KG1 (cell line): Measurements from ENCODE around the gene GJC1.
A peak's percentile ranks its signal among the peaks of the same experiment; 100 is the strongest.
"Not testable (repeated sequence)": the region's sequence is repeated elsewhere in the genome, so short reads cannot be mapped to it uniquely, and the experiment has no call there.

Source experiments
- DNase-seq: peaks from one replicate; lab custom pipeline; 2025; lab: John Stamatoyannopoulos, UW

GJC1 gene

GRCh38 chr17:44844390-44844830 lies 14.3 kb upstream of the GJC1 start:
- no peak for DNase-seq

GRCh38 chr17:44842748-44843147 lies 12.7 kb upstream of the GJC1 start:
- DNase-seq: no peak

DNA sequence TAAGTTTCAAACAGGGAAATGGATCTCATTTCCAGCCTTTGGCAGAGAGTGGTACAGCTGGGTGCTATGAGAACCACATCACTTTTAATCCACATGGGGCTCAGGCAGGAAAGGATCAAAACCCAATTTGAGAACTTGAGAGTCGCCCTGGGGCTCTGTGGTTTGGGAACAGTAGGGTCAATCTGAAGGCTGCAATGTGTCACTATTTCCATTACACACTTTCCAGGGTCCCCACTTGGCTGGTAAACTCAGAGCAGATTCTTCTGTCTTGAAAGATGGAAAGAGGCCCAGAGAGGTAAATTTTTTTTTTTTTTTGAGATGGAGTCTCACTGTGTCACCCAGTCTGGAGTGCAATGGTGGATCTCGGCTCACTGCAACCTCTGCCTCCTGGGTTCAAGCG lies 10.8 kb upstream of the GJC1 start:
- DNase-seq: no peak

DNA sequence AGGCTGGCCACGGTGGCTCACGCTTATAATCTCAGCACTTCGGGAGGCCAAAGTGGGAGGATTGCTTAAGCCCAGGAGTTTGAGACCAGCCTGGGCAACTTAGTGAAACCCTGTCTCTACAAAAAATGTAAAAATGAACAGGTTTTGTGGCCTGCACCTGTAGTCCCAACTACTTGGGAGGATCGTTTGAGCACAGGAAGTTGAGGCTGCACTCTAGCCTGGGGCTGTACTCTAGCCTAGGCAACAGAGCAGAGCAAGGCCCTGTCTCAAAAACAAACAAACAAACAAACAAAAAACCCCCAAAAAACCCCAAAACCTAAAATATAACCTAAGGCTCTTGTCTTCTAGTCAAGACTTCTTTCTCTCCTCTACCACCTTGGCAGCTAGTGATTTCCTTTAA lies 10.2 kb upstream of the GJC1 start:
- no peak for DNase-seq

DNA sequence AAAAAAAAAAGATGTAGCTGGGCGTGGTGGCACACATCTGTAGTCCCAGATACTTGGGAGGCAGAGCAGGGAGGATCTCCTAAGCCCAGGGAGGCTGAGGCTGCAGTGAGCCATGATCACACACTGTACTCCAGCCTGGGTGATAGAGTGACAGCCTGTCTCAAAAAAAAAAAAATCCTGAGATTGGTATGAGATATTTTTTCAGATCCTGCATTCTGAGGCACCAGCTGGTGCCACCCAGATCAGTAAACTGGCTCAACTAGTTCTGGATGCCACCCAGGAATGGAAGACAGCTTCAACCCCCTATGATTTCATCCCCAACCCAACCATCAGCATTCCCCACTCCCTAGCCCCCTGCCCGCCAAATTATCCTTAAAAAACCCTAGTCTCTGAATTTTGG lies 7.1 kb upstream of the GJC1 start:
- DNase-seq: no peak

- no peak for DNase-seq
These were observed 2.7 kb upstream of the GJC1 start for GRCh38 chr17:44832805-44833204.

DNA sequence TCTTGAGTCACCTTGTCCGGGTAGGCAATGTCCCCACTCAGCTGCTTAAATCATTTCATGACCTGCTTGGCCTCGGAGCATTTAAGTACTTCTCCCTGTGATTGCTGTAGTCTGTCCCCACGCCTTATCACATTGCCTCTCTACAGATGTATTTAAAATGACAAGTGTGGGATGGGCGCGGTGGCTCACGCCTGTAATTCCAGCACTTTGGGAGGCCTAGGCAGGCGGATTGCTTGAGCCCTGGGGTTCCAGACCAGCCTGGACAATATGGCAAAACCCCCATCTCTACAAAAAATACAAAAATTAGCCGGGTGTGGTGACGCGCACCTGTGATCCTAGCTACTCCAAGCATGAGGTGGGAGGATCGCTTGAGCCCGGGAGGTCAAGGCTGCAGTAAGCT lies 1.3 kb upstream of the GJC1 start:
- DNase-seq: no peak

DNA sequence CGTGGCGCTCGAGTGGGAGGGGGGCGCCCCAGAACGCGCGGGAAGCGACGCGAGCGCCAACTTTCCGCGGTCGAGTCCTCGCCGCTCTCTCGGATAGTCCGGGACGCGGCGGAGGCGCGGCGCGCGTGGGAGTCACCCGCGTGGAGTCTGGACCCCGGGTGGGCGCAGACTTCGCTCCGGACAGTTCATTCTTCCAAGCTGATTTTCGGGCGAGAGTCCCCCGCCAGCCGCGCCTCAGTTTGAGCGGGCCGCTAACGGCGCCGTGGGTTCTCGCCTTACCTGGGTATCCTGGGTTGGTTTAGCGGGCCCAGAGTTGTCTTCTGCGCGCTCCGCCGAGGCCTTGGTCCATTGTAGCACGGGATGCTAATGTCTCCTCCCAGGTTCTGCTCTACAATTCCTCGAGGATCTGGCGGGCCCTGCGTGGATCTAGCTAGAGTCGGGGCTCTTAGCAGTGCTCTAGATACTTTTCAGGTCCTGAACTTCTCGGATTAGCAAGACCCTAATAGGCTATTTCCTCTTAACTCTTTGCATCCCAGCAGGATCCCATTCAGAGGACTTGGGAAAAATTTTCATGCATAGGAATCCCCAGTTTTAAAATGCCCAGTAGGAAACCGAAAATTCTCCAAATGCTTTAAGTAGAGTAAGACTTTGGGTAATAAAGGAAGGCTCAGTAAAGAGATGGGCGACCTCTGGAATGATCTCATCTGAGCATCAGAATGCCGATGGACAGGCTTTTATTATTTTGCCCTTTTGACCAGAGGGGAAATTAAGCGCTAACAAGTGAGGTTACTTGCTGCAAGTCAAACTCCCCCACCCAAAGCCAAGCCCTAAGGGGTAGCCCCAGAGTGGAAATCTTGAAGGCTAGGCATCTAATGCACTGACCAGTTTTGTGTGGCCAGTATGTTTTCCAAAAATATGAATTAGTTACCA lies 537 bp upstream of the GJC1 start:
- DNase-seq: no peak

GRCh38 chr17:44828919-44829522 lies 1.1 kb downstream of the GJC1 start:
- DNase-seq: peak; percentile 41

GRCh38 chr17:44827863-44828262 lies 2.2 kb downstream of the GJC1 start:
- DNase-seq: no peak

DNA sequence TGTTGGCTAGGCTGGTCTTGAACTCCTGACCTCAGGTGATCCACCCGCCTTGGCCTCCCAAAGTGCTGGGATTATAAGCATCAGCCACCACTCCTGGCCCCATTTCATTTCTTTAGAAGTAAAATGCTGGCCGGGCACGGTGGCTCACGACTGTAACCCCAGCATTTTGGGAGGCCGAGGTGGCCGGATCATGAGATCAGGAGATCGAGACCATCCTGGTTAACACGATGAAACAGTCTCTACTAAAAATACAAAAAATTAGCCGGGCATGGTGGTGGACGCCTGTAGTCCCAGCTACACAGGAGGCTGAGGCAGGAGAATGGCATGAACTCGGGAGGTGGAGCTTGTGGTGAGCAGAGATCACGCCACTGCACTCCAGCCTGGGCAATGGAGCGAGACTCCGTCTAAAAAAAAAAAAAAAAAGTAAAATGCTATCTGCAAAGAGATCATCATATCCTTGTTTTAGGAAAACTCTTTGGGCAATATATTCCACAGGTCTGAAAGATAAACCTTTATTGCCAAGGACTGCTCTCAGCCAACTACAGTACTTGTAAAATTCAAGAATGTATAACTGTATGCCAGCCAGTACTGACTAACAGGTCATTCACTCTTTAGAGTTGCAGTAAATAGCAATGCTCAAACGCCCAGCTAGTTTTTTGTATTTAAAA lies 3.8 kb downstream of the GJC1 start:
- DNase-seq: no peak

- not testable (repeated sequence) for DNase-seq
These were observed 4.9 kb downstream of the GJC1 start for GRCh38 chr17:44825236-44825635.

DNA sequence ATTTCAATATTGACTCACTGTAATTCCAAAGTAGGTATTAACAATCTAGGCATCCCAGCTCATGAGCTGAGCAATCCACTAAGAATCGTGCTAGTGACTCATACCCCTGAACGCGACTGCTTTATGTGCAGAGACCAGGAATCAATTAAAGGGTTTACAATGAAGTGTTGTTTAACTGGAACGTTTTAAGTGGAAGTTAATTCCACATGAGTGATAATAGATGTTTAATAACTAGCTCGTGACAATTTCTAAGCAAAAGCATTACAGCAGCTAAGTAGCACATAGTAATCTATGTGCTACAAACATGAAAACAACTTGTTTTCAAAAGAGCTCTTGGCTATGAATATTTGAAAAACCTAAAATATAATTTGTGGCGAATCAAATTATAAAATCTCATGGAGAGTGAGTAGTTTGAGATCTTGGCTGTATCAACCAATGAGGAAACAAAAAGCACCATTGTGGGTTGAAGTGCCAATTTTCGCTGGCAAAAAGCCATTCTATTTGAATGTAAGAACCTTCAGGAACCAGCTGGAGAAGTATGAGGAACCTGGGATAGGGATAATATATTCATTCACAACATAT lies 9.4 kb downstream of the GJC1 start:
- no peak for DNase-seq

GRCh38 chr17:44818508-44818907 lies 11.6 kb downstream of the GJC1 start:
- DNase-seq: not testable (repeated sequence)

GRCh38 chr17:44812263-44812662 lies 17.8 kb downstream of the GJC1 start:
- DNase-seq: no peak

GRCh38 chr17:44808656-44809388 lies 21.3 kb downstream of the GJC1 start:
- not testable (repeated sequence) for DNase-seq

GRCh38 chr17:44808156-44808555 lies 21.9 kb downstream of the GJC1 start:
- no peak for DNase-seq

- DNase-seq: no peak
These were observed 22.3 kb downstream of the GJC1 start for GRCh38 chr17:44807817-44808155.

DNA sequence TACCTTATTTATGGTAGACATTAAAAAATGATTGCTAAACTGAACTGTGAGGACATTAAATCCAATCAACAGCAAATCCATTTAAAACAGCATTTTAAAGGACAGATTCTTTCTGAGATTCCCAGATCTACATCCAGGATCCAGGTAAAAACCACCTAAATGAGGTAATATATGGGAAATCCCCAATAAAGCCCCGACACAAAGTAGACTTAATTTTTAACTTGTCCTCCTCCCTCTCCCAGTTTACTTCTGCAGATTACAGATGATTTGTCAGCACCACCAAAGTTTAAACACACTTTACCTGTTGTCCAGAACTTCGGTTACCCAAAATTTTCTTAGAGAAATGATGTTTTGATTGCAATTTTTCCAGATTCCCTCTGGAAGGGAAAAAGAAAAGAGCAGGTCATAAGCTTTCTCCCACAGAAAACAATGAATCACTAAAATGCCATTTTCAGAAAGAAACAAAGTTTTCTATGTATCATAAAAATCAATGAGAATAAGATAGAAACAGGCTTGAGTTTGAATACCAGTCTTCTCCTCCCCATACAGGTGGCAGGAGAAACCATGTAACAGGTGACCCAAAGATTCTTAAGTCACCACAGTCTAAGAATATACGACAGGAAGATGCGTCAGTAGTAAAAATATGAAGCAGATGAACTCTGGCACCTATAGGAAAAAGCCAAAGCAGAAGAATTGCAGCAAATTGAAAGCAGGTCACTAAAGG lies 22.8 kb downstream of the GJC1 start:
- DNase-seq: no peak

DNA sequence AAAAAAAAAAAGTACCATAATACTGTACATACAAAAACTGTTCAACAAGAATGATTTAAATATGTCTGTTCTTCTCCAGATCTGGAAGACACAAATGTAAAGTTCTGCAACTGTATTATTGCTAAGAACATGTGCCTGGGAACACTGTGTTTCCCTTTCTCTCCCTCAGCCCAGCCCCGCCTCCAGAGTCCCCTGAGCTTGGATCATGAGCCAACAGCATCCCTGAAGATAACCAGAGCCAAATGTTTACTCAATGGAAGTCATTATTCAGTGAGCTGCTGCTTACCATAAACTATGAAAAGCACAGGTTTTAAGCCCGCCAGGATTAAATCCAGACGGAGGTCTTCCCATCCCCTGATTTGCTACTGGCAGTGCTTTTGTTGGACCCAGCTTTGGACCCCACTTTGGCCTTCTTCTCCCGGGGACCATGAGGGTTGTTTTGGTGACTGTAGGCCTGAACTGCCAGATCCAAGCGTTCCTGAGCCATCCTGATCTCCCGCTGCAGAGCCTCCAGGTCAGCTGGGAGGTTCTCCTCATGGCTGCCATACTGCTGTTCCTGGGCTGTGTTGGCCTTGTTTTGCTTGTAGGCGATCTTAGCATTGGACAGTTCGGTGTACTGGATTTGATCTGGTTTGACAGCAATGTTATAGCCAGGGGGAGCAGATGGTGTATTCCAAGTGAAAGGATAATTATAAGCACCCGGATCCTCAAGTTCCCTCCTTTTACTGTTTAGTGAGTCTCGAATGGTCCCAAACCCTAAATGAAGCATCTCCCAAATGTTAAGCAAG lies 25.6 kb downstream of the GJC1 start:
- no peak for DNase-seq
